Osteoblast (primary cell): ENCODE data around the gene MSI1. TPM values are rescaled to one million over a fixed set of nuclear protein-coding genes. Genes with fewer than 3 reads are reported as not detected.
A peak's percentile ranks its signal among the peaks of the same experiment; 100 is the strongest.

Experiments used
- DNase-seq: peaks from one replicate; pipeline ENCODE4 v3.0.0; 2011; ENCODE audit warnings: low spot score, mixed read lengths; ENCODE audit not compliant: insufficient read length; ENCODE audit errors: missing footprints
- H2AFZ ChIP-seq: 2 replicates; pipeline ENCODE4 v1.6.0; 2011; ENCODE audit warnings: mild to moderate bottlenecking, low read length
- H3K27ac ChIP-seq: 2 replicates; pipeline ENCODE4 v1.5.1; 2011; ENCODE audit warnings: mild to moderate bottlenecking, low read depth, low read length, moderate library complexity
- H3K27me3 ChIP-seq: 2 replicates; pipeline ENCODE4 v1.6.0; 2012; ENCODE audit warnings: mild to moderate bottlenecking, control low read depth, inconsistent platforms, low read length, moderate library complexity; ENCODE audit not compliant: insufficient read depth
- H3K36me3 ChIP-seq: 2 replicates; pipeline ENCODE4 v1.5.1; 2011; ENCODE audit warnings: mild to moderate bottlenecking, low read length, control low read depth, moderate library complexity; ENCODE audit not compliant: insufficient read depth
- H3K4me1 ChIP-seq: 2 replicates; pipeline ENCODE4 v1.5.1; 2011; ENCODE audit warnings: mild to moderate bottlenecking, low read length, control low read depth, moderate library complexity; ENCODE audit not compliant: insufficient read depth
- H3K4me2 ChIP-seq: 2 replicates; pipeline ENCODE4 v1.6.0; 2011; ENCODE audit warnings: mild to moderate bottlenecking, low read length; ENCODE audit not compliant: insufficient read depth
- H3K4me3 ChIP-seq: fragments of 200-600 bp; sonication (generic); 3 replicates; pipeline ENCODE4 v1.5.1; 2012; ENCODE audit warnings: mild to moderate bottlenecking, low read length, inconsistent platforms; ENCODE audit not compliant: insufficient read depth
- H3K79me2 ChIP-seq: 2 replicates; pipeline ENCODE4 v1.6.0; 2012; ENCODE audit warnings: mild to moderate bottlenecking, low read length, control low read depth, inconsistent platforms; ENCODE audit not compliant: insufficient read depth
- H3K9me3 ChIP-seq: 2 replicates; pipeline ENCODE4 v1.5.1; 2011; ENCODE audit warnings: low read depth, low read length, control low read depth
- H4K20me1 ChIP-seq: 2 replicates; pipeline ENCODE4 v1.6.0; 2012; ENCODE audit warnings: mild to moderate bottlenecking, low read length, control low read depth; ENCODE audit not compliant: insufficient read depth
- total RNA-seq: library from RNA; depleted of rRNA; stranded (reverse); fragments of >200 nt; gene quantifications from 2 replicates; pipeline ENCODE4 v1.2.3, GENCODE V29; 2012
- TF ChIP-seq, protein P1 (sequence below): IDR thresholded peaks from 2 replicates; pipeline ENCODE4 v1.5.1; 2011; ENCODE audit warnings: mild to moderate bottlenecking, low read depth, low read length, moderate library complexity; ENCODE audit errors: extremely low read depth

MSI1 gene
- total RNA-seq, 1 donor, result under 0.01 TPM

DNA sequence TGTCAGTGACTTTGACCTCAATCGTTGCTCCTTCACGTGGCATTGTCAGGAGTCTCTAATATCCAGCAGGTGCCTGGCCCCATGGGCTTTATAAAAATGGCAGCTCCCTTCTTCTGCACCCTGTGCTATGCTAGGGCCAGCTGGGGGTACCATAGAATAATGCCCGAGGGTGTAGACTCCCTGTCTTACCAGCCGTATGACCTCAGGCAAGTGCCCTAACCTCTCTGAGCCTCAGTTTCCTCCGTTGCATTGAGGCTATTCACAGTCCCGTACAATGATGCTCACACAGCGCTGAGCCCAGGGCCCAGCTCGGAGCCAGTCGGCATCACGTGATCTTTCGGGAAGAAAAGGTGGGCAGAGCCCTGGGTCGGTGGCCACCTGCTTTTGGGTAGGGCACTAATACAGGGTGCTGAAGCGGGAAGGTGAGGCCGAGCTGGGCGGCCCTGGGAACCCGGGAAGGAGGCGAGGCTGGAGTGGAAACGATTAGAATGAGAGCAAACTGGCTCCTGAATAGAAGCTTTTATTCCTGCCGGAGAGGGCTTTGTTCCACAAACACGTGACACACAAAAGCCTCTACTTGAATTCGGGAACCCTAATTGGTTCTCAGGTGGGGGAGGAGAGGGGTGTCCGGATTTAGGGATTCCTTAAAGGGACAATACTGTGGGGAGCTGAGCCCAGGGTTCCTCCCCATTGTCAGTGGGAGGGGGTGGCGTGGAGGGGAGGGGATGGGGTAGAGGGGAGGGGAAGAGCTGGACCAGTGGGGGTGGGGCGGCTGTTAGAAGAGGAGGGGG lies 19.9 kb upstream of the MSI1 start:
- TF ChIP-seq, protein P1, sequence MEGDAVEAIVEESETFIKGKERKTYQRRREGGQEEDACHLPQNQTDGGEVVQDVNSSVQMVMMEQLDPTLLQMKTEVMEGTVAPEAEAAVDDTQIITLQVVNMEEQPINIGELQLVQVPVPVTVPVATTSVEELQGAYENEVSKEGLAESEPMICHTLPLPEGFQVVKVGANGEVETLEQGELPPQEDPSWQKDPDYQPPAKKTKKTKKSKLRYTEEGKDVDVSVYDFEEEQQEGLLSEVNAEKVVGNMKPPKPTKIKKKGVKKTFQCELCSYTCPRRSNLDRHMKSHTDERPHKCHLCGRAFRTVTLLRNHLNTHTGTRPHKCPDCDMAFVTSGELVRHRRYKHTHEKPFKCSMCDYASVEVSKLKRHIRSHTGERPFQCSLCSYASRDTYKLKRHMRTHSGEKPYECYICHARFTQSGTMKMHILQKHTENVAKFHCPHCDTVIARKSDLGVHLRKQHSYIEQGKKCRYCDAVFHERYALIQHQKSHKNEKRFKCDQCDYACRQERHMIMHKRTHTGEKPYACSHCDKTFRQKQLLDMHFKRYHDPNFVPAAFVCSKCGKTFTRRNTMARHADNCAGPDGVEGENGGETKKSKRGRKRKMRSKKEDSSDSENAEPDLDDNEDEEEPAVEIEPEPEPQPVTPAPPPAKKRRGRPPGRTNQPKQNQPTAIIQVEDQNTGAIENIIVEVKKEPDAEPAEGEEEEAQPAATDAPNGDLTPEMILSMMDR, result no peak
- Histone ChIP-seq H3K27ac (no peak overlapping the region), H3K27me3 (peaks cover 19% of the 10 kb centered on the region), H3K79me2 (no peaks in the 10 kb centered on the region), H3K36me3 (no peaks in the 10 kb centered on the region), H2AFZ (no peak overlapping the region), H3K4me2 (no peak overlapping the region), H3K9me3 (no peaks in the 10 kb centered on the region), H3K4me1 (no peaks in the 10 kb centered on the region), H3K4me3 (no peak overlapping the region), H4K20me1 (no peaks in the 10 kb centered on the region)
- DNase-seq, result peak; percentile 8

DNA sequence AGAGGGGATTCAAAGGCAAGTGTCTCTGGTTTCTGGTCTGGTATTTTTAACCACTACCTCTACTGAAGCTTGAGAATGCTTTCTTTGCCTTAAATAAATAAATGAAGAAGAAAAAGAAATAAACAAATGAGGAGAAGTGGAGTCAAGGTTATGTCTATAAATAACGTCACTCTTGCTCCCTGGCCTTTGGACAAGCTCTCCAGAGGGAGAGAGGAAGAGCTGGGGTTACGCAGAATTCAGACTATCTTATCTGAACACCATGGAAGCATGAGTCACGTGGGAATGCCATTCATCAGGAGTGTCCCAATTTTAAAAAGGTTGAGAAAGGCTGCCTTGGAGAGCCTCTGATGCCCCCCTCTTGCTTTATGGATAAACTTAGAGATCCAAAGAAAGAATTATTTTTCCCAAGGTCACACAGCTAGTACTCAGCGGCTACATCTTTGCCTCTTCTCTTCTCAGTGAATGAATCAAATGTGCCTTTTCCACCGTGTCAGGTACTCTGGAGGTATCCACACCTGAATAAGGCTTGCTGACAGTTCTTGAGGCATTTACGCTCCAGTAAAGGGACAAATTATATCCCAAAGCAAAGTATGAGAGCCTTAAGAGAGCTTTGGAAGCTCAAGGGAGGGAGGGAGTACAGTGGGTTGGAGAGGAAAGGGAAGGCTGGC lies 12.9 kb upstream of the MSI1 start:
- H3K4me3 ChIP-seq, result no peak overlapping the region
- no peaks in the 10 kb centered on the region for H3K4me1 ChIP-seq
- H3K27me3 ChIP-seq, result peaks cover 6% of the 10 kb centered on the region
- H3K9me3 ChIP-seq, result no peaks in the 10 kb centered on the region
- TF ChIP-seq, protein P1, result no peak
- H3K27ac ChIP-seq, result no peak overlapping the region
- no peaks in the 10 kb centered on the region for H3K79me2 ChIP-seq
- no peaks in the 10 kb centered on the region for H4K20me1 ChIP-seq
- H2AFZ ChIP-seq, result no peak overlapping the region
- H3K4me2 ChIP-seq, result no peak overlapping the region
- DNase-seq, result no peak
- H3K36me3 ChIP-seq, result no peaks in the 10 kb centered on the region

DNA sequence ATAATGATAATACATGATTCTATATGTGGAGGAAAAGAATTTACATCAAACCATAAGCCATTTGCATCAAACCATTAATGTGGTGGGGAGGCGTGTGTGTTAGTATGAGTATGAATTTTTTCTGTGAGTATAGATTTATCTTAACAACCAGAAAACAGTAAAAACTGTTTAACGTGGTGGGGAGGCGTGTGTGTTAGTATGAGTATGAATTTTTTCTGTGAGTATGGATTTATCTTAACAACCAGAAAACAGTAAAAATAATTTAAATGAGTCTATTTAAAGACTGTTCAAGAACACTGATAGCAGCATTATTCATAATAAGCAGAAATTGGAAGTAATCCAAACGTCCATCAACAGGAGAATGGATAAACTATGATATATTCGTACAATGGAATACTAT lies 9.1 kb upstream of the MSI1 start:
- Histone ChIP-seq H3K27ac (no peak overlapping the region), H3K4me1 (no peaks in the 10 kb centered on the region), H3K4me3 (no peak overlapping the region), H3K4me2 (no peak overlapping the region), H3K79me2 (no peaks in the 10 kb centered on the region), H4K20me1 (no peaks in the 10 kb centered on the region), H3K27me3 (peaks cover 21% of the 10 kb centered on the region), H3K9me3 (no peaks in the 10 kb centered on the region), H3K36me3 (no peaks in the 10 kb centered on the region), H2AFZ (no peak overlapping the region)
- TF ChIP-seq, protein P1, result no peak
- DNase-seq, result peak; percentile 31

DNA sequence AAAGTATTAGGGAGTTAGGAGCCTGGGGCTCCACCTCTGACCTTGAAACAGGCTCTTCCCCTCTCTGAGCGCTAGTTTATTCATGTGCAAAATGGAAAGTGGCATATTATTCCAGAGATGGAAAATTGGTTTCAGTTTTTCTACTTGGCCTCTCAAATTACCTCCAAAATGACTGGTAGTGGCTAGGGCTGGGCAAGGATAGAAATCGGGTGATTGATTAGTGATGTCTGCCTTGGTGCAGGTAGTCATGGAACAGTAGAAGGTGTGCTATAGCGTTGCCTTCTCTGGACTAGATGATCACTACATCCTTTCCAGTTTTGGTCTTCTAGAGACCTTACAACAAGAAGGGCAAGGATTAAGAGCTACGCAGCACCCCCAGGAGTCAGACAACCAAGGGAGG lies 8.6 kb upstream of the MSI1 start:
- Histone ChIP-seq H3K4me1 (no peaks in the 10 kb centered on the region), H3K4me3 (no peak overlapping the region), H3K4me2 (no peak overlapping the region), H3K79me2 (no peaks in the 10 kb centered on the region), H3K9me3 (no peaks in the 10 kb centered on the region), H3K27me3 (peaks cover 21% of the 10 kb centered on the region), H3K27ac (no peak overlapping the region), H2AFZ (no peak overlapping the region), H4K20me1 (no peaks in the 10 kb centered on the region), H3K36me3 (no peaks in the 10 kb centered on the region)
- TF ChIP-seq, protein P1, result no peak
- no peak for DNase-seq
